Trophoblast cell (in vitro differentiated cells and primary cell): Measurements from ENCODE around the gene INPP4A.

Source experiments
- DNase-seq, 2 donors: peaks; one replicate each; pipeline ENCODE4 v3.0.0-alpha.2; 2016
- H2AFZ ChIP-seq: 2 replicates; pipeline ENCODE4 v1.6.1; 2013; ENCODE audit warnings: low read length, moderate library complexity, mild to moderate bottlenecking; ENCODE audit not compliant: insufficient read depth, poor library complexity
- H2AK5ac ChIP-seq: 2 replicates; pipeline ENCODE4 v1.6.1; 2013; ENCODE audit warnings: mild to moderate bottlenecking, low read length
- H2BK120ac ChIP-seq: 2 replicates; pipeline ENCODE4 v1.6.1; 2013; ENCODE audit warnings: low read length, mild to moderate bottlenecking, moderate library complexity; ENCODE audit not compliant: insufficient read depth, poor library complexity
- H2BK12ac ChIP-seq: 2 replicates; pipeline ENCODE4 v1.6.1; 2013; ENCODE audit warnings: mild to moderate bottlenecking, low read length, moderate library complexity
- H2BK5ac ChIP-seq: 2 replicates; pipeline ENCODE4 v1.6.1; 2013; ENCODE audit warnings: low read length, low read depth, moderate library complexity, mild to moderate bottlenecking; ENCODE audit not compliant: poor library complexity
- H3K14ac ChIP-seq: 2 replicates; pipeline ENCODE4 v1.6.1; 2013; ENCODE audit warnings: mild to moderate bottlenecking, low read length
- H3K18ac ChIP-seq: 2 replicates; pipeline ENCODE4 v1.6.1; 2013; ENCODE audit warnings: mild to moderate bottlenecking, low read length
- H3K23ac ChIP-seq: 2 replicates; pipeline ENCODE4 v1.6.1; 2013; ENCODE audit warnings: low read length
- H3K27ac ChIP-seq: 2 replicates; pipeline ENCODE4 v1.5.1; 2013; ENCODE audit warnings: low read depth, mild to moderate bottlenecking, inconsistent platforms, low read length, moderate library complexity
- H3K27me3 ChIP-seq: 2 replicates; pipeline ENCODE4 v1.6.1; 2013; ENCODE audit warnings: inconsistent platforms, mild to moderate bottlenecking, low read length, moderate library complexity; ENCODE audit not compliant: insufficient read depth
- H3K36me3 ChIP-seq, 2 experiments: 1 replicate in 1 of 2; 2 replicates in 1 of 2; pipeline ENCODE4 v1.6.1; 2013; ENCODE audit warnings: low read length in 2 of 2, mild to moderate bottlenecking in 2 of 2, moderate library complexity in 1 of 2; ENCODE audit not compliant: insufficient read depth in 2 of 2, control insufficient read depth in 1 of 2
- H3K4ac ChIP-seq: 2 replicates; pipeline ENCODE4 v1.6.1; 2013; ENCODE audit warnings: low read depth, mild to moderate bottlenecking, low read length, moderate library complexity
- H3K4me1 ChIP-seq, 2 experiments: 1 replicate in 1 of 2; 2 replicates in 1 of 2; pipeline ENCODE4 v1.6.1; 2013; ENCODE audit warnings: low read length in 2 of 2, mild to moderate bottlenecking in 2 of 2, moderate library complexity in 1 of 2; ENCODE audit not compliant: insufficient read depth in 2 of 2, control insufficient read depth in 1 of 2
- H3K4me2 ChIP-seq: 2 replicates; pipeline ENCODE4 v1.6.1; 2013; ENCODE audit warnings: inconsistent platforms, mild to moderate bottlenecking, low read length, moderate library complexity
- H3K4me3 ChIP-seq: 2 replicates; pipeline ENCODE4 v1.5.1; 2013; ENCODE audit warnings: mild to moderate bottlenecking, low read depth, low read length, inconsistent platforms
- H3K79me1 ChIP-seq: one replicate; pipeline ENCODE4 v1.6.1; 2013; ENCODE audit warnings: low read length
- H3K79me2 ChIP-seq: 2 replicates; pipeline ENCODE4 v1.6.1; 2013; ENCODE audit warnings: low read length, mild to moderate bottlenecking; ENCODE audit not compliant: control insufficient read depth, insufficient read depth, poor library complexity
- H3K9ac ChIP-seq: 2 replicates; pipeline ENCODE4 v1.6.1; 2013; ENCODE audit warnings: mild to moderate bottlenecking, low read length
- H3K9me3 ChIP-seq: 2 replicates; pipeline ENCODE4 v1.6.1; 2013; ENCODE audit warnings: low read depth, mild to moderate bottlenecking, control low read depth, inconsistent platforms, low read length; ENCODE audit not compliant: insufficient read depth
- H4K12ac ChIP-seq: 2 replicates; pipeline ENCODE4 v1.6.1; 2013; ENCODE audit warnings: low read depth, mild to moderate bottlenecking, low read length, moderate library complexity
- H4K8ac ChIP-seq: 2 replicates; pipeline ENCODE4 v1.6.1; 2013; ENCODE audit warnings: low read depth, mild to moderate bottlenecking, low read length, moderate library complexity
- H4K91ac ChIP-seq: one replicate; pipeline ENCODE4 v1.6.1; 2013; ENCODE audit warnings: low read depth, mild to moderate bottlenecking, low read length, moderate library complexity
- WGBS: extraction: QIAGEN DNeasy Blood & Tissue Kit; methylation state at CpG from one replicate; pipeline ENCODE4 v1.1.7; 2013; ENCODE audit warnings: missing lambda C conversion rate; ENCODE audit not compliant: insufficient read length, insufficient coverage; ENCODE audit errors: extremely low coverage; 5-methylcytosine and 5-hydroxymethylcytosine counted together

Gene INPP4A

GRCh38 chr2:98483257-98483861 is 38.7 kb downstream of the INPP4A start:
- H4K8ac ChIP-seq, result no peak overlapping the region
- no peaks in the 10 kb centered on the region for H3K36me3 ChIP-seq
- no peak overlapping the region for H3K23ac ChIP-seq
- no peak overlapping the region for H3K4me3 ChIP-seq
- H2BK5ac ChIP-seq, result no peak overlapping the region
- H3K79me2 ChIP-seq, result peaks cover 4% of the 10 kb centered on the region
- H3K4me2 ChIP-seq, result no peak overlapping the region
- H2BK12ac ChIP-seq, result no peak overlapping the region
- H2AFZ ChIP-seq, result no peak overlapping the region
- no peaks in the 10 kb centered on the region for H3K27me3 ChIP-seq
- H3K9me3 ChIP-seq, result peaks cover 2% of the 10 kb centered on the region
- WGBS, result no CpG with 5 or more reads among the region's 6 CpGs
- no peak overlapping the region for H2BK120ac ChIP-seq
- H3K14ac ChIP-seq, result no peak overlapping the region
- H3K9ac ChIP-seq, result no peak overlapping the region
- no peak overlapping the region for H2AK5ac ChIP-seq
- DNase-seq, result peak; percentile 84 to 94
- H4K91ac ChIP-seq, result no peak overlapping the region
- peaks cover 22 to 24% of the 10 kb centered on the region in 2 experiments for H3K4me1 ChIP-seq
- H4K12ac ChIP-seq, result no peak overlapping the region
- no peak overlapping the region for H3K4ac ChIP-seq
- H3K79me1 ChIP-seq, result peaks cover under 1% of the 10 kb centered on the region
- H3K27ac ChIP-seq, result no peak overlapping the region
- H3K18ac ChIP-seq, result no peak overlapping the region

GRCh38 chr2:98484121-98484557 is 39.5 kb downstream of the INPP4A start:
- Histone ChIP-seq H2AK5ac (no peak overlapping the region), H3K23ac (no peak overlapping the region)
- WGBS, result no CpG with 5 or more reads among the region's 5 CpGs

GRCh38 chr2:98484652-98485452 is 40.2 kb downstream of the INPP4A start:
- no CpG with 5 or more reads among the region's 13 CpGs for WGBS
- Histone ChIP-seq H3K36me3 (no peaks in the 10 kb centered on the region), H3K18ac (no peak overlapping the region), H2BK120ac (no peak overlapping the region), H4K8ac (no peak overlapping the region), H2AK5ac (no peak overlapping the region), H3K9ac (no peak overlapping the region), H3K79me2 (peaks cover 4% of the 10 kb centered on the region), H3K27ac (no peak overlapping the region), H3K27me3 (no peaks in the 10 kb centered on the region), H4K91ac (no peak overlapping the region), H3K4me3 (no peak overlapping the region), H3K4me1 (peaks cover 12 to 17% of the 10 kb centered on the region in 2 experiments), H3K4ac (no peak overlapping the region), H2BK12ac (no peak overlapping the region), H3K79me1 (no peaks in the 10 kb centered on the region), H3K14ac (no peak overlapping the region), H3K9me3 (peaks cover 2% of the 10 kb centered on the region), H3K23ac (no peak overlapping the region), H3K4me2 (no peak overlapping the region), H4K12ac (no peak overlapping the region), H2BK5ac (no peak overlapping the region), H2AFZ (no peak overlapping the region)
- DNase-seq, result peak; percentile 35 to 74

More at GRCh38 chr2:98484121-98484557, 39.5 kb downstream of the INPP4A start:
- Histone ChIP-seq H4K8ac (no peak overlapping the region), H2BK12ac (no peak overlapping the region), H3K4ac (peak overlapping the region; percentile 5), H4K12ac (no peak overlapping the region), H4K91ac (no peak overlapping the region), H3K27me3 (no peaks in the 10 kb centered on the region), H3K79me2 (peaks cover 4% of the 10 kb centered on the region), H3K9ac (no peak overlapping the region), H3K4me2 (no peak overlapping the region), H3K9me3 (peaks cover 2% of the 10 kb centered on the region), H2AFZ (no peak overlapping the region), H3K14ac (no peak overlapping the region), H3K36me3 (no peaks in the 10 kb centered on the region), H3K27ac (no peak overlapping the region), H2BK120ac (no peak overlapping the region), H3K18ac (peak overlapping the region; percentile 10), H2BK5ac (no peak overlapping the region), H3K4me3 (no peak overlapping the region), H3K79me1 (no peaks in the 10 kb centered on the region), H3K4me1 (peaks cover 19 to 23% of the 10 kb centered on the region in 2 experiments)
- DNase-seq, result no peak

- H3K18ac ChIP-seq, result no peak overlapping the region
- no peak overlapping the region for H3K4me3 ChIP-seq
- no CpG with 5 or more reads among the region's 4 CpGs for WGBS
Observed at GRCh38 chr2:98485453-98485755, 40.7 kb downstream of the INPP4A start.

More at GRCh38 chr2:98485453-98485755, 40.7 kb downstream of the INPP4A start:
- no peak overlapping the region for H2AFZ ChIP-seq
- H4K12ac ChIP-seq, result no peak overlapping the region
- no peak overlapping the region for H3K23ac ChIP-seq
- peaks cover 4% of the 10 kb centered on the region for H3K79me2 ChIP-seq
- H3K4ac ChIP-seq, result no peak overlapping the region
- H2BK12ac ChIP-seq, result no peak overlapping the region
- peaks cover 2% of the 10 kb centered on the region for H3K9me3 ChIP-seq
- no peak overlapping the region for H2BK120ac ChIP-seq
- no peak overlapping the region for H2AK5ac ChIP-seq
- no peak overlapping the region for H3K27ac ChIP-seq
- no peak overlapping the region for H3K4me2 ChIP-seq
- no peak for DNase-seq
- H3K9ac ChIP-seq, result no peak overlapping the region
- H3K79me1 ChIP-seq, result no peaks in the 10 kb centered on the region
- H3K27me3 ChIP-seq, result no peaks in the 10 kb centered on the region
- no peak overlapping the region for H4K91ac ChIP-seq
- no peak overlapping the region for H3K14ac ChIP-seq
- peaks cover 9 to 13% of the 10 kb centered on the region in 2 experiments for H3K4me1 ChIP-seq
- no peak overlapping the region for H4K8ac ChIP-seq
- H2BK5ac ChIP-seq, result no peak overlapping the region
- no peaks in the 10 kb centered on the region for H3K36me3 ChIP-seq
